ENCODE measurements around the gene DNAJC24. TPM values are rescaled to one million over a fixed set of nuclear protein-coding genes. Genes with fewer than 3 reads are reported as not detected.

DNAJC24 gene
- total and polyA plus RNA-seq, 4 donors, result 3.8 to 16.8 (median 6.2) TPM

- no peak overlapping the region for H3K9ac ChIP-seq (ENCODE audit: low read depth in 1 of 2, low read length in 2 of 2)
- no peak for DNase-seq (ENCODE audit: low spot score)
- no peaks in the 10 kb centered on the region for H3K9me3 ChIP-seq (ENCODE audit: control insufficient read depth in 4 of 4, low read length in 3 of 4)
- no peak overlapping the region for H3K27ac ChIP-seq (ENCODE audit: low read depth in 1 of 2, low read length in 2 of 2)
- H3K27me3 ChIP-seq (ENCODE audit: control insufficient read depth in 4 of 4, insufficient read depth in 4 of 4, low read length in 3 of 4), result no peaks in the 10 kb centered on the region
- TF ChIP-seq FOXA2 (IDR thresholded peaks at IDR 0.05) (no peak), HNF4G (IDR thresholded peaks at IDR 0.05) (no peak), RAD21 (IDR thresholded peaks at IDR 0.05) (no peak), JUND (IDR thresholded peaks at IDR 0.05) (no peak), RXRA (IDR thresholded peaks at IDR 0.05) (no peak), SP1 (IDR thresholded peaks at IDR 0.05) (no peak), ATF3 (IDR thresholded peaks at IDR 0.05) (no peak), NR2F2 (IDR thresholded peaks at IDR 0.05) (no peak)
- TF ChIP-seq, protein P1, sequence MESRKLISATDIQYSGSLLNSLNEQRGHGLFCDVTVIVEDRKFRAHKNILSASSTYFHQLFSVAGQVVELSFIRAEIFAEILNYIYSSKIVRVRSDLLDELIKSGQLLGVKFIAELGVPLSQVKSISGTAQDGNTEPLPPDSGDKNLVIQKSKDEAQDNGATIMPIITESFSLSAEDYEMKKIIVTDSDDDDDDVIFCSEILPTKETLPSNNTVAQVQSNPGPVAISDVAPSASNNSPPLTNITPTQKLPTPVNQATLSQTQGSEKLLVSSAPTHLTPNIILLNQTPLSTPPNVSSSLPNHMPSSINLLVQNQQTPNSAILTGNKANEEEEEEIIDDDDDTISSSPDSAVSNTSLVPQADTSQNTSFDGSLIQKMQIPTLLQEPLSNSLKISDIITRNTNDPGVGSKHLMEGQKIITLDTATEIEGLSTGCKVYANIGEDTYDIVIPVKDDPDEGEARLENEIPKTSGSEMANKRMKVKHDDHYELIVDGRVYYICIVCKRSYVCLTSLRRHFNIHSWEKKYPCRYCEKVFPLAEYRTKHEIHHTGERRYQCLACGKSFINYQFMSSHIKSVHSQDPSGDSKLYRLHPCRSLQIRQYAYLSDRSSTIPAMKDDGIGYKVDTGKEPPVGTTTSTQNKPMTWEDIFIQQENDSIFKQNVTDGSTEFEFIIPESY (IDR thresholded peaks at IDR 0.05), result no peak
- TF ChIP-seq, protein P2, sequence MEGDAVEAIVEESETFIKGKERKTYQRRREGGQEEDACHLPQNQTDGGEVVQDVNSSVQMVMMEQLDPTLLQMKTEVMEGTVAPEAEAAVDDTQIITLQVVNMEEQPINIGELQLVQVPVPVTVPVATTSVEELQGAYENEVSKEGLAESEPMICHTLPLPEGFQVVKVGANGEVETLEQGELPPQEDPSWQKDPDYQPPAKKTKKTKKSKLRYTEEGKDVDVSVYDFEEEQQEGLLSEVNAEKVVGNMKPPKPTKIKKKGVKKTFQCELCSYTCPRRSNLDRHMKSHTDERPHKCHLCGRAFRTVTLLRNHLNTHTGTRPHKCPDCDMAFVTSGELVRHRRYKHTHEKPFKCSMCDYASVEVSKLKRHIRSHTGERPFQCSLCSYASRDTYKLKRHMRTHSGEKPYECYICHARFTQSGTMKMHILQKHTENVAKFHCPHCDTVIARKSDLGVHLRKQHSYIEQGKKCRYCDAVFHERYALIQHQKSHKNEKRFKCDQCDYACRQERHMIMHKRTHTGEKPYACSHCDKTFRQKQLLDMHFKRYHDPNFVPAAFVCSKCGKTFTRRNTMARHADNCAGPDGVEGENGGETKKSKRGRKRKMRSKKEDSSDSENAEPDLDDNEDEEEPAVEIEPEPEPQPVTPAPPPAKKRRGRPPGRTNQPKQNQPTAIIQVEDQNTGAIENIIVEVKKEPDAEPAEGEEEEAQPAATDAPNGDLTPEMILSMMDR (IDR thresholded peaks at IDR 0.05; ENCODE audit: low read depth, low read length, missing input control), result no peak
- TF ChIP-seq, protein P3, sequence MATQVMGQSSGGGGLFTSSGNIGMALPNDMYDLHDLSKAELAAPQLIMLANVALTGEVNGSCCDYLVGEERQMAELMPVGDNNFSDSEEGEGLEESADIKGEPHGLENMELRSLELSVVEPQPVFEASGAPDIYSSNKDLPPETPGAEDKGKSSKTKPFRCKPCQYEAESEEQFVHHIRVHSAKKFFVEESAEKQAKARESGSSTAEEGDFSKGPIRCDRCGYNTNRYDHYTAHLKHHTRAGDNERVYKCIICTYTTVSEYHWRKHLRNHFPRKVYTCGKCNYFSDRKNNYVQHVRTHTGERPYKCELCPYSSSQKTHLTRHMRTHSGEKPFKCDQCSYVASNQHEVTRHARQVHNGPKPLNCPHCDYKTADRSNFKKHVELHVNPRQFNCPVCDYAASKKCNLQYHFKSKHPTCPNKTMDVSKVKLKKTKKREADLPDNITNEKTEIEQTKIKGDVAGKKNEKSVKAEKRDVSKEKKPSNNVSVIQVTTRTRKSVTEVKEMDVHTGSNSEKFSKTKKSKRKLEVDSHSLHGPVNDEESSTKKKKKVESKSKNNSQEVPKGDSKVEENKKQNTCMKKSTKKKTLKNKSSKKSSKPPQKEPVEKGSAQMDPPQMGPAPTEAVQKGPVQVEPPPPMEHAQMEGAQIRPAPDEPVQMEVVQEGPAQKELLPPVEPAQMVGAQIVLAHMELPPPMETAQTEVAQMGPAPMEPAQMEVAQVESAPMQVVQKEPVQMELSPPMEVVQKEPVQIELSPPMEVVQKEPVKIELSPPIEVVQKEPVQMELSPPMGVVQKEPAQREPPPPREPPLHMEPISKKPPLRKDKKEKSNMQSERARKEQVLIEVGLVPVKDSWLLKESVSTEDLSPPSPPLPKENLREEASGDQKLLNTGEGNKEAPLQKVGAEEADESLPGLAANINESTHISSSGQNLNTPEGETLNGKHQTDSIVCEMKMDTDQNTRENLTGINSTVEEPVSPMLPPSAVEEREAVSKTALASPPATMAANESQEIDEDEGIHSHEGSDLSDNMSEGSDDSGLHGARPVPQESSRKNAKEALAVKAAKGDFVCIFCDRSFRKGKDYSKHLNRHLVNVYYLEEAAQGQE (IDR thresholded peaks at IDR 0.05), result no peak
- peaks cover 0 to 4% (median 0%) of the 10 kb centered on the region in 4 donors for H3K36me3 ChIP-seq (ENCODE audit: control insufficient read depth in 4 of 4, insufficient read depth in 3 of 4, low read depth in 1 of 4, low read length in 3 of 4)
- no peak overlapping the region for H3K4me3 ChIP-seq (ENCODE audit: low read depth in 1 of 3, low read length in 3 of 3)
- H3K4me1 ChIP-seq (ENCODE audit: control insufficient read depth in 4 of 4, insufficient read depth in 4 of 4, low read length in 3 of 4), result no peaks in the 10 kb centered on the region
- 99% methylated on average over 1 of the region's 1 CpG for WGBS
Measured at GRCh38 chr11:31433851-31434250, 64.2 kb downstream of the DNAJC24 start.

DNA sequence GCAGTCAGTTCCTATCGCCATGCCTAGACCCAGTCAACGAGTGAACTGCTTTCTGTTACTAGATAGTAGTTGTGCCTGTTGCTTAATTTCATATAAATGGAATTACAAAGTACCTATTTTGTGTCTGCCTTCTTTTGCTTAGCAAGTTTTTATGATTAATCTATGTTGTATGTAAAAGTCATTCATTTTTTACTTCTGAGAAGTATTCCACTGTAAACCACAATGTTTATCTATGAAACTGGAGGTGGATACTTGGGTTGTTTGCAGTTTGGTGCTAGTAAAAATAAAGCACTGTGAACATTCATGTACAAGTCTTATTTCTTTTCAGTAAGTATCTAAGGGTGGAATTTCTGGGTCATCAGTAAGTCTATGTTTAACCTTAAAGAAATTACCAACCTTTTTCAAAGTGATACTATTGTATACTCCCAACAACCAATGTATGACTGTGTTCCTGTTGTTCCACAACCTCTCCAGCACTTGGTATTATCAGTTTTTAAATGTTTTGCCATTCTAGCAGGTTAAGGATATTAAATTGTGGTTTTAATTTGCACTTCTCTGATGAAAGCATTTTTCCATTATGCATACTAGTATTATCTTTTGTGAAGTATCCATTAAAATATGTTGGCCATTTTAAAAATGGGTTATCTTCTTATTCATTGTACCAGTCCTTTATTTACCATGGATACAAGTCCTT, 68.2 kb downstream of the DNAJC24 start:
- WGBS, result 92% methylated on average over 2 of the region's 2 CpGs
- Histone ChIP-seq H3K27me3 (ENCODE audit: control insufficient read depth in 4 of 4, insufficient read depth in 4 of 4, low read length in 3 of 4) (no peaks in the 10 kb centered on the region), H3K36me3 (ENCODE audit: control insufficient read depth in 4 of 4, insufficient read depth in 3 of 4, low read depth in 1 of 4, low read length in 3 of 4) (no peaks in the 10 kb centered on the region), H3K27ac (ENCODE audit: low read depth in 1 of 2, low read length in 2 of 2) (no peak overlapping the region), H3K4me1 (ENCODE audit: control insufficient read depth in 4 of 4, insufficient read depth in 4 of 4, low read length in 3 of 4) (no peaks in the 10 kb centered on the region), H3K9ac (ENCODE audit: low read depth in 1 of 2, low read length in 2 of 2) (no peak overlapping the region), H3K9me3 (ENCODE audit: control insufficient read depth in 4 of 4, low read length in 3 of 4) (no peaks in the 10 kb centered on the region), H3K4me3 (ENCODE audit: low read depth in 1 of 3, low read length in 3 of 3) (no peak overlapping the region)
- DNase-seq (ENCODE audit: low spot score), result no peak
- no peak for TF ChIP-seq RXRA (IDR thresholded peaks at IDR 0.05)
- no peak for TF ChIP-seq ATF3 (IDR thresholded peaks at IDR 0.05)
- TF ChIP-seq MAX (IDR thresholded peaks at IDR 0.05), result no peak
- TF ChIP-seq YY1 (IDR thresholded peaks at IDR 0.05), result no peak
- no peak for TF ChIP-seq HNF4G (IDR thresholded peaks at IDR 0.05)
- no peak for TF ChIP-seq FOXA2 (IDR thresholded peaks at IDR 0.05)
